Esophagus squamous epithelium (tissue), 5 donors: ENCODE results near the gene SH3RF2. TPM values are rescaled to one million over a fixed set of nuclear protein-coding genes. Genes with fewer than 3 reads are reported as not detected.

Experiments used
- DNase-seq: peaks from one replicate; lab custom pipeline; 2025; lab: John Stamatoyannopoulos, UW
- H3K27ac ChIP-seq, 4 donors: fragments of 200-600 bp; sonication (generic); one replicate each; pipeline ENCODE4 v1.5.1; 2016 to 2019; ENCODE audit warnings: mild to moderate bottlenecking in 1 of 4
- H3K27me3 ChIP-seq, 4 donors: fragments of 200-600 bp; sonication (generic); 1 replicate in 3 of 4; 2 replicates in 1 of 4; pipeline versions ENCODE4 v1.5.1 to v1.6.0; 2017 to 2021; ENCODE audit warnings: antibody characterized with exemption in 1 of 4
- H3K36me3 ChIP-seq, 3 donors: fragments of 200-600 bp; sonication (generic); one replicate each; pipeline ENCODE4 v1.5.1; 2016 to 2019
- H3K4me1 ChIP-seq, 3 donors: fragments of 200-600 bp; sonication (generic); one replicate each; pipeline ENCODE4 v1.5.1; 2017 to 2019
- H3K4me3 ChIP-seq, 4 donors: fragments of 200-600 bp; sonication (generic); 1 replicate in 3 of 4; 2 replicates in 1 of 4; pipeline ENCODE4 v1.5.1; 2016 to 2019; ENCODE audit warnings: mild to moderate bottlenecking in 2 of 4, moderate library complexity in 1 of 4
- H3K9me3 ChIP-seq, 3 donors: fragments of 200-600 bp; sonication (generic); one replicate each; pipeline ENCODE4 v1.5.1; 2016 to 2019
- POLR2A ChIP-seq, 4 donors: fragments of 450-650 bp; IDR thresholded peaks; one replicate each; pipeline ENCODE4 v1.6.1; 2017; ENCODE audit warnings: antibody characterized with exemption in 4 of 4, mild to moderate bottlenecking in 4 of 4, moderate library complexity in 3 of 4
- WGBS, 2 donors: methylation state at CpG; one replicate each; pipeline ENCODE4 v1.1.5; 2018; 5-methylcytosine and 5-hydroxymethylcytosine counted together
- intact Hi-C: fragments of 100-400 bp; cut with DNase I; formaldehyde crosslinking; loops from one replicate; pipeline ENCODE4 v1.15.0; 2022
- total RNA-seq, 4 donors: library from RNA; depleted of rRNA; stranded (reverse); fragments of >200 nt; gene quantifications; one replicate each; pipeline ENCODE4 v1.1.0, GENCODE V29; 2016
- TF ChIP-seq, protein P1 (sequence below), 6 experiments: fragments of 450-650 bp in 4 of 6; fragments of 200-600 bp in 2 of 6; sonication (generic) in 2 of 6; IDR thresholded peaks; one replicate each; pipeline ENCODE4 v1.5.1; 2016 to 2019; ENCODE audit warnings: antibody characterized with exemption in 6 of 6, mild to moderate bottlenecking in 4 of 6, moderate library complexity in 4 of 6
- donor health status: DM: yes; HTN: yes; CAD: no.

Gene SH3RF2
- total RNA-seq, 4 donors from 2014 or later: 33.4 to 63.1 (median 59.1) TPM

- no peak overlapping the region for H3K4me3 ChIP-seq
- H3K9me3 ChIP-seq: no peaks in the 10 kb centered on the region
- H3K27ac ChIP-seq: peak overlapping the region in 2 of 4 donors; percentile 15 to 85
- 55 to 71% methylated on average over 4 of the region's 4 CpGs for WGBS, 2 donors
- DNase-seq: no peak
- H3K27me3 ChIP-seq: no peaks in the 10 kb centered on the region
- peaks cover 0 to 32% (median 0%) of the 10 kb centered on the region in 3 donors for H3K36me3 ChIP-seq
- H3K4me1 ChIP-seq: peaks cover 3 to 39% (median 3%) of the 10 kb centered on the region in 3 donors
- no peak for TF ChIP-seq POLR2A (IDR thresholded peaks at IDR 0.05)
- TF ChIP-seq, protein P1, sequence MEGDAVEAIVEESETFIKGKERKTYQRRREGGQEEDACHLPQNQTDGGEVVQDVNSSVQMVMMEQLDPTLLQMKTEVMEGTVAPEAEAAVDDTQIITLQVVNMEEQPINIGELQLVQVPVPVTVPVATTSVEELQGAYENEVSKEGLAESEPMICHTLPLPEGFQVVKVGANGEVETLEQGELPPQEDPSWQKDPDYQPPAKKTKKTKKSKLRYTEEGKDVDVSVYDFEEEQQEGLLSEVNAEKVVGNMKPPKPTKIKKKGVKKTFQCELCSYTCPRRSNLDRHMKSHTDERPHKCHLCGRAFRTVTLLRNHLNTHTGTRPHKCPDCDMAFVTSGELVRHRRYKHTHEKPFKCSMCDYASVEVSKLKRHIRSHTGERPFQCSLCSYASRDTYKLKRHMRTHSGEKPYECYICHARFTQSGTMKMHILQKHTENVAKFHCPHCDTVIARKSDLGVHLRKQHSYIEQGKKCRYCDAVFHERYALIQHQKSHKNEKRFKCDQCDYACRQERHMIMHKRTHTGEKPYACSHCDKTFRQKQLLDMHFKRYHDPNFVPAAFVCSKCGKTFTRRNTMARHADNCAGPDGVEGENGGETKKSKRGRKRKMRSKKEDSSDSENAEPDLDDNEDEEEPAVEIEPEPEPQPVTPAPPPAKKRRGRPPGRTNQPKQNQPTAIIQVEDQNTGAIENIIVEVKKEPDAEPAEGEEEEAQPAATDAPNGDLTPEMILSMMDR (IDR thresholded peaks at IDR 0.05): no peak
- intact Hi-C loops: no loop called here
Observed at GRCh38 chr5:146025114-146025680, 88.8 kb downstream of the SH3RF2 start.

GRCh38 chr5:146025681-146026080, 89.3 kb downstream of the SH3RF2 start:
- 29 to 50% methylated on average over 1 of the region's 1 CpG for WGBS, 2 donors
- Histone ChIP-seq H3K9me3 (no peaks in the 10 kb centered on the region), H3K4me1 (peaks cover 3 to 39% (median 3%) of the 10 kb centered on the region in 3 donors), H3K27ac (peak overlapping the region in 3 of 4 donors; percentile 72 to 85 (median 78)), H3K36me3 (peaks cover 0 to 32% (median 0%) of the 10 kb centered on the region in 3 donors), H3K27me3 (no peaks in the 10 kb centered on the region), H3K4me3 (no peak overlapping the region)
- intact Hi-C loops: no loop called here
- TF ChIP-seq POLR2A (IDR thresholded peaks at IDR 0.05): no peak
- TF ChIP-seq, protein P1 (IDR thresholded peaks at IDR 0.05): no peak
- DNase-seq: no peak

GRCh38 chr5:146026307-146027010, 90.1 kb downstream of the SH3RF2 start:
- no peak for DNase-seq
- Histone ChIP-seq H3K4me1 (peaks cover 3 to 39% (median 3%) of the 10 kb centered on the region in 3 donors), H3K27me3 (no peaks in the 10 kb centered on the region), H3K4me3 (no peak overlapping the region), H3K9me3 (no peaks in the 10 kb centered on the region), H3K36me3 (peaks cover 0 to 29% (median 0%) of the 10 kb centered on the region in 3 donors), H3K27ac (peak overlapping the region; percentile 7 to 85 (median 75))
- intact Hi-C loops: no loop called here
- WGBS, 2 donors: 77 to 79% methylated on average over 8 of the region's 8 CpGs
- TF ChIP-seq, protein P1 (IDR thresholded peaks at IDR 0.05): no peak
- no peak for TF ChIP-seq POLR2A (IDR thresholded peaks at IDR 0.05)

GRCh38 chr5:146027751-146028150, 91.4 kb downstream of the SH3RF2 start:
- Histone ChIP-seq H3K9me3 (no peaks in the 10 kb centered on the region), H3K27me3 (no peaks in the 10 kb centered on the region), H3K36me3 (peaks cover 0 to 30% (median 0%) of the 10 kb centered on the region in 3 donors), H3K27ac (peak overlapping the region; percentile 70 to 85 (median 75)), H3K4me3 (no peak overlapping the region), H3K4me1 (peaks cover 3 to 39% (median 3%) of the 10 kb centered on the region in 3 donors)
- DNase-seq: no peak
- TF ChIP-seq, protein P1 (IDR thresholded peaks at IDR 0.05): no peak
- no peak for TF ChIP-seq POLR2A (IDR thresholded peaks at IDR 0.05)
- intact Hi-C loops: no loop called here
- 53 to 55% methylated on average over 7 to 8 of the region's 10 CpGs for WGBS, 2 donors

DNA sequence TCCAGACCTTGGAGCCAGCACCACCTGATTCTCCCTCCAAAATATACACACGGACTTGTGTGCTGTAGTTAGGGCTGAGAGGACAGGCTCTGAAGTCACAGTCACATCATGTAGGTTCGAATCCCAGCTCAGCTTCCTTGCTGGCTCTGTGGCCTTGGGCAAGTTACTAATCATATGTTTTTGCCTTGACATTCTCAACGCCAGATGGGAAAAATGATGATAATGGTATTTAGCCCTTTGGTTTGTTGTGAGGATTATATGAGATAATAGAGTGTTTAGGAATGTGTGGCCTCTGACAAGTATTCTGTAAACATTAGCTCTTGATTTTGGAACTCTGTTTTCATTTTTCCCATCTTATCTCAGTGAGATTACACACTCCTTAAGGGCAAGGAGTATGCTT, 96.5 kb downstream of the SH3RF2 start:
- no peak overlapping the region for H3K4me3 ChIP-seq
- no peaks in the 10 kb centered on the region for H3K9me3 ChIP-seq
- no peaks in the 10 kb centered on the region for H3K27me3 ChIP-seq
- intact Hi-C loops: no loop called here
- no peak for DNase-seq
- peaks cover 0 to 42% (median 0%) of the 10 kb centered on the region in 3 donors for H3K36me3 ChIP-seq
- TF ChIP-seq, protein P1 (IDR thresholded peaks at IDR 0.05): no peak
- TF ChIP-seq POLR2A (IDR thresholded peaks at IDR 0.05): no peak
- WGBS, 2 donors: 63 to 70% methylated on average over 3 of the region's 3 CpGs
- no peak overlapping the region for H3K27ac ChIP-seq
- peaks cover 0 to 9% (median 3%) of the 10 kb centered on the region in 3 donors for H3K4me1 ChIP-seq
